Keratinocyte (primary cell): ENCODE data around the gene CPEB3.

Experiments used
- CTCF ChIP-seq, 3 experiments: IDR thresholded peaks in 1 of 3; conservative IDR thresholded peaks in 1 of 3; optimal IDR thresholded peaks in 1 of 3; 2 replicates in 2 of 3; 3 replicates in 1 of 3; pipeline versions ENCODE3 to v1.5.1; 2011; ENCODE audit warnings: low read length in 3 of 3, mild to moderate bottlenecking in 3 of 3, moderate library complexity in 2 of 3, control low read depth in 1 of 3, inconsistent platforms in 1 of 3; ENCODE audit not compliant: insufficient read depth in 2 of 3; ENCODE audit errors: extremely low read depth in 1 of 3
- EZH2 ChIP-seq: IDR thresholded peaks from one replicate; pipeline ENCODE4 v1.6.1; 2012; ENCODE audit warnings: inconsistent platforms, mild to moderate bottlenecking, low read length, moderate library complexity

DNA sequence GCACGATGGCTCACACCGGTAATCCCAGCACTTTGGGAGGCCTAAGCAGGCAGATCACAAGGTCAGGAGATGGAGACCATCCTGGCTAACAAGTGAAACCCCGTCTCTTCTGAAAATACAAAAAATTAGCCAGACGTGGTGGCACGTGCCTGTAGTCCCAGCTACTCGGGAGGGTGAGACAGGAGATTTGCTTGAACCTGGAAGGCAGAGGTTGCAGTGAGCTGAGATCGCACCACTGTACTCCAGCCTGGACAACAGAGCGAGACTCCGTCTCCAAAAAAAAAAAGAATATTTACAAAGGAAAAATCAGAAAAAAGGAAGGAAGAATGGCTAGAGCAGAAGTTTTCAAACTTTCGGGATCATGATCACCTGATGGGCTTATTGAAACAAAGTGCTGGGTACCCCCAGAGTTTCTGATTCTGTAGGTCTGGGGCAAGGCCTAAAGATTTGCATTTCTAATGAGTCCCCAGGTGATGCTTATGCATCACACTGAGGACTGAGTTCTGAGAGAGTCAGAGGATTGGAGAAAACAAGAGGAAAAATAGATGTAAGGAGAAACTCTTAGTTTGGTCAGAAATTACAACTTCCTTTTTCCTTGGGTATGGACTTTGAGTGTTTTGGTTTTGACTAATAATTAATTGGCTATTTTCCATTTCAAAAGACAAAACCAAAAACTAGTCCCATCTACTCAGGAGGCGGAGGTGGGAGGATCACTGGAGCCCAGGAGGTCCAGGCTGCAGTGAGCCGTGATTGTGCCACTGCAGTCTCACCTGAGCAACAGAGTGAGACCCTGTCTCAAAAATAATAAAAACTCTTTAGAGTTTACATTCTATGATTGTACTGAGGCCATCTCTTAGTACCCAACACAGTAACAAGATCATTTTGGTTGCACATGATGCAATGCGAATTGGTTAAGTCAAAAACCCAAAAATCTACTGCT lies 14.5 kb upstream of the CPEB3 start:
- TF ChIP-seq CTCF (optimal IDR thresholded peaks at IDR 0.05 in 1 of 3, IDR thresholded peaks at IDR 0.05 in 1 of 3, conservative IDR thresholded peaks at IDR 0.05 in 1 of 3; ENCODE audit: extremely low read depth in 1 of 3, insufficient read depth in 2 of 3, low read length in 3 of 3), result no peak
- TF ChIP-seq EZH2, result no peak
